K562 (cell line): ENCODE results near the gene LSM11. TPM values are rescaled to one million over a fixed set of nuclear protein-coding genes. Genes with fewer than 3 reads are reported as not detected.

Experiments used
- ATAC-seq: fragments of 200-7000 bp; cut with Tn5 transposase; 3 replicates; pipeline ENCODE4 v1.9.1; 2020; ENCODE audit warnings: moderate library complexity
- BruUV-seq: library from RNA; stranded (reverse); fragments of 400-500 nt; replicated peaks from 2 replicates; lab custom pipeline; 2021; lab: Mats Ljungman, UMichigan
- CTCF ChIA-PET: fragments of 300-600 bp; formaldehyde crosslinking; extraction: SDS; loops from one replicate; lab custom pipeline; 2021; ENCODE audit warnings: low intra/inter-chr PET ratio; lab: Yijun Ruan, JAX
- POLR2A ChIA-PET: fragments of 300-600, 350-650 bp; sonication (Branson Sonifier 250); formaldehyde crosslinking; extraction: SDS; loops from one replicate; lab custom pipeline; 2021; ENCODE audit warnings: antibody characterized with exemption, inconsistent platforms; lab: Yijun Ruan, JAX
- DNase-seq, 4 experiments: peaks; one replicate each; pipeline versions ENCODE4 v3.0.0 to v3.0.0-alpha.2; 2011 to 2018; ENCODE audit warnings: low spot score in 3 of 4, mixed read lengths in 3 of 4; ENCODE audit errors: extremely low read depth in 1 of 4
- FAIRE-seq: peaks from 2 replicates; lab custom pipeline; 2011; peaks lifted over from hg19 to GRCh38; lab: Jason Lieb, UNC
- H2AFZ ChIP-seq: 2 replicates; pipeline ENCODE4 v1.6.0; 2011; ENCODE audit warnings: low read depth, low read length, control low read depth, inconsistent platforms
- H3K27ac ChIP-seq: fragments of 200-600 bp; 3 replicates; pipeline ENCODE4 v1.8.0; 2011; ENCODE audit warnings: low read depth, mild to moderate bottlenecking, control low read depth, inconsistent platforms, low read length, moderate library complexity, mixed read lengths; ENCODE audit errors: extremely low read depth
- H3K27me3 ChIP-seq, 2 experiments: fragments of 300-600 bp in 1 of 2; 2 replicates in 1 of 2; 3 replicates in 1 of 2; pipeline versions ENCODE4 v1.6.0 to v1.8.0; 2011; ENCODE audit warnings: inconsistent platforms in 2 of 2, low read length in 2 of 2, mild to moderate bottlenecking in 1 of 2, mixed read lengths in 1 of 2, moderate library complexity in 1 of 2; ENCODE audit not compliant: control insufficient read depth in 2 of 2, insufficient read depth in 2 of 2
- H3K36me3 ChIP-seq: fragments of 300-600 bp; 3 replicates; pipeline ENCODE4 v1.8.0; 2011; ENCODE audit warnings: mild to moderate bottlenecking, low read length, inconsistent platforms; ENCODE audit not compliant: control insufficient read depth, insufficient read depth
- H3K4me1 ChIP-seq, 2 experiments: fragments of 200-600 bp in 1 of 2; replicated peaks in 1 of 2; 2 replicates in 1 of 2; 3 replicates in 1 of 2; pipeline versions ENCODE4 v1.5.1 to v1.8.0; 2011; ENCODE audit warnings: inconsistent platforms in 2 of 2, low read length in 2 of 2, mild to moderate bottlenecking in 1 of 2, mixed read lengths in 1 of 2, moderate library complexity in 1 of 2; ENCODE audit not compliant: control insufficient read depth in 2 of 2, insufficient read depth in 2 of 2
- H3K4me2 ChIP-seq: 2 replicates; pipeline ENCODE4 v1.6.1; 2011; ENCODE audit warnings: low read length, control low read depth, inconsistent platforms, mixed read lengths; ENCODE audit not compliant: insufficient read depth
- H3K4me3 ChIP-seq: fragments of 200-600 bp; sonication (generic), shearing (Covaris generic); 2 replicates; pipeline ENCODE4 v1.5.1; 2016; ENCODE audit warnings: control low read depth, inconsistent platforms
- H3K79me2 ChIP-seq: fragments of 200-600 bp; 3 replicates; pipeline ENCODE4 v1.8.0; 2011; ENCODE audit warnings: low read length, inconsistent platforms; ENCODE audit not compliant: control insufficient read depth, insufficient read depth
- H3K9ac ChIP-seq, 2 experiments: 2 replicates each; pipeline versions ENCODE4 v1.6.0 to v1.6.1; 2011; ENCODE audit warnings: low read depth in 2 of 2, low read length in 2 of 2, control low read depth in 1 of 2, inconsistent platforms in 1 of 2, mild to moderate bottlenecking in 1 of 2, mixed read lengths in 1 of 2; ENCODE audit not compliant: insufficient read depth in 1 of 2
- H3K9me1 ChIP-seq: one replicate; pipeline ENCODE4 v1.6.0; 2011; ENCODE audit warnings: inconsistent platforms, mild to moderate bottlenecking, low read length, moderate library complexity; ENCODE audit not compliant: control insufficient read depth, insufficient read depth
- H3K9me3 ChIP-seq: replicated peaks from 2 replicates; pipeline ENCODE4 v1.5.1; 2011; ENCODE audit warnings: low read depth, low read length, inconsistent platforms; ENCODE audit not compliant: control insufficient read depth, insufficient read depth
- H4K20me1 ChIP-seq: replicated peaks from 2 replicates; pipeline ENCODE4 v1.6.1; 2011; ENCODE audit warnings: low read length, inconsistent platforms, mixed read lengths; ENCODE audit not compliant: control insufficient read depth, insufficient read depth
- ATF6 ChIP-seq: sonication (generic); formaldehyde crosslinking; IDR thresholded peaks from 2 replicates; pipeline ENCODE4 v1.4.0; 2020; ENCODE audit warnings: mild to moderate bottlenecking, missing genetic modification reagents
- CBFA2T2 ChIP-seq: fragments of 450-650 bp; conservative IDR thresholded peaks from 2 replicates; pipeline ENCODE4 v1.6.1; 2017; ENCODE audit warnings: mild to moderate bottlenecking
- CBFA2T3 ChIP-seq: fragments of 450-650 bp; IDR thresholded peaks from 2 replicates; pipeline ENCODE4 v1.6.1; 2017
- DNMT1 ChIP-seq: fragments of 450-650 bp; IDR thresholded peaks from 2 replicates; pipeline ENCODE4 v1.6.1; 2016; ENCODE audit warnings: antibody characterized with exemption, mild to moderate bottlenecking
- EGR1 ChIP-seq: fragments of 450-650 bp; conservative IDR thresholded peaks from 2 replicates; pipeline ENCODE4 v1.6.1; 2017; ENCODE audit warnings: mild to moderate bottlenecking
- FIP1L1 ChIP-seq: fragments of 200-400 bp; formaldehyde crosslinking; IDR thresholded peaks from 2 replicates; pipeline ENCODE4 v1.6.1; 2018; ENCODE audit warnings: mild to moderate bottlenecking, low read depth, low read length; ENCODE audit not compliant: poor library complexity, severe bottlenecking
- MTA3 ChIP-seq: fragments of 450-650 bp; formaldehyde crosslinking; IDR thresholded peaks from 2 replicates; pipeline ENCODE4 v1.6.1; 2017; ENCODE audit warnings: mild to moderate bottlenecking, borderline replicate concordance
- NFRKB ChIP-seq: fragments of 450-650 bp; IDR thresholded peaks from 2 replicates; pipeline ENCODE4 v1.6.1; 2016; ENCODE audit warnings: low read depth
- ZBTB2 ChIP-seq: fragments of 450-650 bp; IDR thresholded peaks from 2 replicates; pipeline ENCODE4 v1.6.1; 2016; ENCODE audit warnings: antibody characterized with exemption
- ZNF134 ChIP-seq: fragments of 250-450 bp; sonication (Bioruptor Pico); conservative IDR thresholded peaks from 2 replicates; pipeline ENCODE4 v1.4.0; 2020
- WGBS: fragments of 100-300 bp; shearing (Covaris generic); methylation state at CpG from one replicate; pipeline ENCODE4 v1.1.6; 2016; ENCODE audit warnings: low coverage, mixed read lengths; ENCODE audit not compliant: insufficient coverage; ENCODE audit errors: missing lambda C conversion rate; 5-methylcytosine and 5-hydroxymethylcytosine counted together
- in situ Hi-C: fragments of 300-500 bp; cut with MboI; formaldehyde crosslinking; loops from 4 replicates; pipeline ENCODE4 v1.15.0; 2018; ENCODE audit warnings: inconsistent platforms, mixed read lengths
- intact Hi-C: fragments of 100-400 bp; cut with micrococcal nuclease; formaldehyde crosslinking; loops from 2 replicates; pipeline ENCODE4 v1.14.2; 2022
- polyA plus RNA-seq, 8 experiments: library from polyadenylated mRNA; depleted of rRNA in 4 of 8; stranded (reverse) in 5 of 8; unstranded in 3 of 8; fragments of >200 nt; fragmentation: Nextera tagmentation in 2 of 8; fragmentation: Illumina TruSeq in 1 of 8; extraction: Ambion mirVana in 2 of 8; extraction: Trizol in 1 of 8; gene quantifications; 2 replicates each; pipeline versions ENCODE4 v1.2.1 to v1.2.3, GENCODE V29; 2011 to 2014; ENCODE audit warnings: inconsistent platforms in 1 of 8, missing spikeins in 1 of 8
- total RNA-seq, 7 experiments: library from RNA; depleted of rRNA in 6 of 7; stranded (reverse); fragments of >200 nt in 6 of 7; fragmentation: Illumina TruSeq in 2 of 7; extraction: Trizol in 2 of 7; gene quantifications; 2 replicates each; pipeline versions ENCODE4 v1.2.1 to v1.2.3, GENCODE V29; 2011 to 2021; ENCODE audit warnings: low replicate concordance in 1 of 7

LSM11 gene
- total and polyA plus RNA-seq, 9 of the 15 experiments (the other 6 are each of a cell fraction or from before 2014, with no cell fraction given) = 1.8 to 9.4 (median 4.7) TPM

GRCh38 chr5:157766902-157767301, 23.4 kb downstream of the LSM11 start:
- in situ Hi-C loops = no loop called here
- Histone ChIP-seq H3K4me3 (no peak overlapping the region), H3K4me1 (no peaks in the 10 kb centered on the region), H3K9me1 (no peaks in the 10 kb centered on the region), H3K27ac (no peak overlapping the region), H3K36me3 (no peaks in the 10 kb centered on the region), H4K20me1 (no peaks in the 10 kb centered on the region), H3K9me3 (no peaks in the 10 kb centered on the region), H3K79me2 (no peaks in the 10 kb centered on the region), H3K4me2 (no peak overlapping the region), H3K9ac (no peak overlapping the region), H2AFZ (no peak overlapping the region), H3K27me3 (peaks cover 28 to 45% of the 10 kb centered on the region in 2 experiments; a peak in 4 of 5 replicates)
- CTCF ChIA-PET = no interaction called here
- no TSS peak for BruUV-seq
- 0 out of 3 replicates have a peak, but pooled peaks have one; percentile 19 for ATAC-seq
- FAIRE-seq = no peak
- intact Hi-C loops = loop anchor here (10.0 kb wide), 1 partner anchor 148 kb away; no protein-coding TSS in a partner anchor
- DNase-seq = peak in 1 of 4 experiments; percentile 22
- TF ChIP-seq CBFA2T2 (peak; percentile 34), EGR1 (0 out of 2 replicates have a peak, but pooled peaks have one; percentile 25), MTA3 (no peak), CBFA2T3 (peak; percentile 63)
- 0% methylated on average over 1 of the region's 1 CpG for WGBS
- POLR2A ChIA-PET = no interaction called here

GRCh38 chr5:157767689-157768088, 24.2 kb downstream of the LSM11 start:
- H3K9ac ChIP-seq = no peak overlapping the region
- in situ Hi-C loops = no loop called here
- H4K20me1 ChIP-seq = no peaks in the 10 kb centered on the region
- BruUV-seq = no TSS peak
- intact Hi-C loops = loop anchor here (10.0 kb wide), 1 partner anchor 147 kb away; no protein-coding TSS in a partner anchor
- H3K4me1 ChIP-seq = no peaks in the 10 kb centered on the region
- ATAC-seq (no peak), DNase-seq (no peak), FAIRE-seq (no peak)
- TF ChIP-seq DNMT1 = no peak
- TF ChIP-seq NFRKB = no peak
- TF ChIP-seq ZNF134 = no peak
- TF ChIP-seq ZBTB2 = no peak
- no peak for TF ChIP-seq ATF6 (CRISPR knock-in tag)
- TF ChIP-seq FIP1L1 = no peak
- no peak overlapping the region for H3K4me3 ChIP-seq
- ChIA-PET POLR2A (no interaction called here), CTCF (no interaction called here)
- no peak overlapping the region for H3K4me2 ChIP-seq
- H3K27me3 ChIP-seq = peaks cover 28 to 50% of the 10 kb centered on the region in 2 experiments; a peak in 4 of 5 replicates
- H2AFZ ChIP-seq = no peak overlapping the region
- H3K9me3 ChIP-seq = no peaks in the 10 kb centered on the region
- H3K36me3 ChIP-seq = no peaks in the 10 kb centered on the region
- H3K79me2 ChIP-seq = no peaks in the 10 kb centered on the region
- WGBS = 4% methylated on average over 3 of the region's 3 CpGs
- H3K9me1 ChIP-seq = no peaks in the 10 kb centered on the region
- H3K27ac ChIP-seq = no peak overlapping the region
